GM11168 (cell line): ENCODE data around the gene NR3C1.

Experiments used
- in situ Hi-C: fragments of 300-500 bp; cut with MboI; formaldehyde crosslinking; loops from one replicate; pipeline ENCODE4 v1.12.0; 2022; ENCODE audit warnings: low sequenced_read_pairs; ENCODE audit not compliant: unreplicated experiment

Gene NR3C1

DNA sequence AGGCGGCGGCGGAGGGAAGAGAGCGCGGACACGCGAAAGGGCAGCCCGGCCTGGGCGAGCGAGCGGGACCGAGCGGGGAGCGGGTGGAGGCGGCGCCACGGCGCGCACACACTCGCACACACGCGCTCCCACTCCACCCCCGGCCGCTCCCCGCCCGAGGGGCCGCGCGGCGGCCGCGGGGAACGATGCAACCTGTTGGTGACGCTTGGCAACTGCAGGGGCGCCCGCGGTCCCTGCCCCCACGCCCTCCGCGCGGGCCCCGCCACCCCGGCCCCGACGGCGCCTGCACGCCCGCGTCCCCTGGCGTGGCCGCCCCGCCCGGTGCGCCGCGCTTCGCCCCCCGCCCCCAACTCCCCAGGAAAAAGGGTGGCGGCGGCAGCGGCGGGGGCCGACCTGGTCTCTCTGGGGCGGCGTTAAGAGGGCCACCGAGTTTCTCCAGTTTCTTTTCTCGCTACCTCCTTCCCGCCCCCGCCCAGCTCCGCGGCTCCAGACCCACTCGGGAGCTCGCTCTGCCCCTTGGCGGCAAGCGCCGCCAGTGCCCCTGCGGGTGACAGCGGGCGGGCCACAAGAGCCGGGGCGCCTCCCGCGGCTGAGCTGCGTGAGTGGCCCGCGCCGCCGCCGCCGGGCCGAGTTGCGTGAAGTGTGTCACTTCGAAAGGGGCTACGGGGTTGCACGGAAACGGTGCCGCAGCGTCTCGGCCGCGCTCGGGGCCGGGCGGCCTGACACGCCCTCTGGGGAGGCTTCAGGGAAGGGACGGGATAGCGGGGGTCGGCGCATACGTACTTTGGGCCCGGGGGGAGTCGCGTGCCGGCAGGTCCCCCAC, at the start of gene NR3C1:
Gene NR3C1, minus strand, starts transcription at position 94 of the 823 bp plus-strand sequence. CDS start 2,847 bp downstream, outside the sequence.
- in situ Hi-C loops, result loop anchor here (10.0 kb wide), 2 partner anchors 379 to 421 kb away; no protein-coding TSS in a partner anchor

DNA sequence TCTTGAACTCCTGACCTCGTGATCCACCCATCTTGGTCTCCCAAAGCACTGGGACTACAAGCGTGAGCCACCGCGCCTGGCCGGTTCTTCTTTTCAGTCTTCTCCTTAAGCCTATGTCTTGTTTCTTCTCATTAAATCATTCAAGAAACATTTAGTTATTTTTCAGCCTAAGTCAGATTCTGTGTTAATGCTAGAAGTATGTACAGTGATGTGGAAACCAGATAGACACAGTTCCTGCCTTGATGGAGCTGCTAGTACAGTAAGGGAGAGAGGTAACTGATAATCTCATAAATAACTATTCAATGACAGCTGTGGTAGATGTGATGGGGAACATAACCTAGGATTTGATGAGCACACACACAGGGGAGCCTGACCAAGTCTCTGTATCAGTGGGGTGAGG, 46.3 kb upstream of the NR3C1 start:
- in situ Hi-C loops, result loop anchor here (25.0 kb wide), 1 partner anchor 513 kb away; no protein-coding TSS in a partner anchor

DNA sequence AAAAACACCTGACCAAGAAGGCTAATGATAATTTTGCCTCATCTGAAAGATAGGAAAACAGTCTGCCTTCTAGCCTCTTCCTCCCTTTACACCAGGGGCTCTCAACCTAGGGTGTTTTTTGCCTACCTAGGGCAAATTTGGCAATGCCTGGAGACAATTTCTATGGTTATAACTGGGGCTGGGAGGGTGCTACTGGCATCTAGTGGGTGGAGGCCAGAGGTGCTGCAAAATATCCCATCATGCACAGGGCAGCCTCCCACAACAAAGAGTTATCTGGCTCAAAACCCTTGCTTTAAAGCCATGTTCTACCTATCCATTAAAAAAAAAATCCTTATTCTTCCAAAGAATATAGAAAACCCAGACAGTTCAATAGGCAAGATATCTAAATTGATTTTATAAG, 45.0 kb upstream of the NR3C1 start:
- in situ Hi-C loops, result loop anchor here (25.0 kb wide), 1 partner anchor 514 kb away; no protein-coding TSS in a partner anchor

DNA sequence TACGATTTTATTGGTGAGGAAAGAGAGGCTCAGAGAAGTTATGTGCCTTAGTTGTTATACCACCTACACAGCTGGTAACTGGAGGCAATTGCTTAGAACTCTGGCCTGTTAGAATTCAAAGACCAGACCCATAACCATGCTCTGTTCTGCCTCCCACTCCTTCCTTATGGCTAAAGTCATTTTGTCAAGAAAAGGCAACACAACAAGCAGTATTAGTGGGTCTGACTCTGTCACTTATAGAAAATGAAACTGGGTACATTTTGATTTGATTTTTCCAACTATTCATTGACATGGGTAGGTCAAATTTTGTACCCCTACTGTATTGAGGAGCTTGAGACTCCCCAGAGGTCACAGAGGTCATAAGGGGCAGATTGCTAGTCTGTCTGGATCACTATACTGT, 44.5 kb upstream of the NR3C1 start:
- in situ Hi-C loops, result loop anchor here (25.0 kb wide), 1 partner anchor 514 kb away; no protein-coding TSS in a partner anchor

DNA sequence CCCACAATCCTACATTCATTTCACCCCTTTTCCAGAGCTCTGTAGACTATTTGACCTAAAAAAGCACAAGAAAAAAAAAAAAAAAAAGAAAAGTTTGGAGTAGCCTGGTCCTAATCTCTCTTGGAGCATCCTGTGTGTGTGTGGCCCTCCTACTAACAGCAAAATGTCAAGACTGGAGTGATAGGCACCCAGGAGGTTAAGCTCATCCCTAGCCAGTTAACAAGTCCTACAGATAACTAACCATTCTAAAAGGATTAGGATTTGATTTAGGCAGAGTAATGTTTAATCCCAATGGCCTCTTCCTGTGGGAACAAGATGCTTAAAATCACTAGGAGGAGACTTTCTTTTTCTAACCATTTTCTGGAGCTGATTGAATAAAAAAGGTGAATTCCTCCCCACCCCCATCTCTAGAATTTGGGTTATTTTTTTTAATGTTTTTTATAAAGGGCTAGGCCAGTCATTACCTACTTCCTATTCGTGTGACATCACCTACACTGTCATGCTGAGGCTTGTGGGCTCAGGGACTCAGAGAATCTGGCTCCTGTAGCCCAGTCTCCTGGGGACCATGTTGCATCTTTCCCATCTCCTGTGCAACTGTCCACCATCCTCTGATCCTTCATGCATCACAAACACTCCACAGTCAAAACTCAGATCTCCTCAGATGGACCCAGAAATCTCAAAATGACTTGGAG, 43.2 kb upstream of the NR3C1 start:
- in situ Hi-C loops, result loop anchor here (25.0 kb wide), 1 partner anchor 516 kb away; no protein-coding TSS in a partner anchor

DNA sequence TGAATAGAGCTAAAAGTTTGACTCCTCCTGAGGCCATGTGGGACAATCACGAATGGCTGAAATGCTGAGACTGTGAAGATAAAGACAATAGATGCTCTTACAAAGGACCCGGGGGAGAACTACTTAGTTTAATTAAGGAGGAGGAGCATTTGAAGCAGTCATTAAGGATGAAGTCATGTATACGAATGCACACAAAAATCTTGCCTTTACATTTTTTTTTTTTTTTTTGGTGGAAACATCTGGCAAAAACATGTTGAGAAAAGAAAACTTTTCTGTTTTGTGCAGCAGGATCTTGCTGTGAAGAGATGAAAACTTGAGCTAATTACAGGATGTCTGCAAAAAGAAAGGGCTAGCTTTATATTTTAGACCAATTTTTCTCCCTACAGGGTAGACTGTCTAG, 42.3 kb upstream of the NR3C1 start:
- in situ Hi-C loops, result loop anchor here (25.0 kb wide), 1 partner anchor 517 kb away; no protein-coding TSS in a partner anchor

DNA sequence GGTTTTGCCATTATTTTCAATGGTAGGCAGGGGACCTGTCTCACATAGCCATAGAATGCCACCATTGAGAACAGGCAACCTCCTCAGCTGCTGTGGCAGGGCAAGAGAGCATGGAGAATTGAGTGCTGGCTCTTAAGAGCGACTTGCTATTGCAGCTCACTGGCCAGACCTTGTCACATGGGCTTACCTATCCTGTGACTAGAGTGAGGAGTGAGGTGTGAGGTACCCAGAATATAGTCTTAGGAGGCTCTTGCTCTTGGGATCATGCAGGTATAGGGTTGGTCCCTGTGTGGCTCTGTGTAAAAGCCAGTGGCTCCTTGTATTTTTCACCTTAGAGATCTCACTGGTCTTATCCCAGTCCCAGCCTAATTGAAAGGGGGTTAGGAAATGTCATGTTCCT, 39.8 kb upstream of the NR3C1 start:
- in situ Hi-C loops, result loop anchor here (25.0 kb wide), 1 partner anchor 519 kb away; no protein-coding TSS in a partner anchor

DNA sequence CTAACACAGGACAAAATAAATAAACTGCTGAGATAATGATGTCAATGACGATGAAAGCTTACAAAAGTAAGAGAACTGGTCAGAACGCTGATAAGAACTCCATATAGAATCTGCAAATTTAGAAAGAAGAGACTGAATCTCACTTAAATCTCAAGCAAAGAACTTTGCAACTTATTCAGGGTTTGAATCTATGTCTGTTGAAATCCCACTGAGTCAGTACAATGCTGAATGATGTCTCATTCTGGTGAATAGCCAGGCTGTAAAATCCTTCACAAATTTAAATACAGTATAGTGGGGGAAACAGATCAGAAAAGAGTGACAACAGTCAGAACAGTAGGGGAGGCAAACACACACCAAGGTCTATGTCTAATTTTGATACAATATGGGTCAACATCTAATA, 38.9 kb upstream of the NR3C1 start:
- in situ Hi-C loops, result loop anchor here (25.0 kb wide), 1 partner anchor 520 kb away; no protein-coding TSS in a partner anchor

DNA sequence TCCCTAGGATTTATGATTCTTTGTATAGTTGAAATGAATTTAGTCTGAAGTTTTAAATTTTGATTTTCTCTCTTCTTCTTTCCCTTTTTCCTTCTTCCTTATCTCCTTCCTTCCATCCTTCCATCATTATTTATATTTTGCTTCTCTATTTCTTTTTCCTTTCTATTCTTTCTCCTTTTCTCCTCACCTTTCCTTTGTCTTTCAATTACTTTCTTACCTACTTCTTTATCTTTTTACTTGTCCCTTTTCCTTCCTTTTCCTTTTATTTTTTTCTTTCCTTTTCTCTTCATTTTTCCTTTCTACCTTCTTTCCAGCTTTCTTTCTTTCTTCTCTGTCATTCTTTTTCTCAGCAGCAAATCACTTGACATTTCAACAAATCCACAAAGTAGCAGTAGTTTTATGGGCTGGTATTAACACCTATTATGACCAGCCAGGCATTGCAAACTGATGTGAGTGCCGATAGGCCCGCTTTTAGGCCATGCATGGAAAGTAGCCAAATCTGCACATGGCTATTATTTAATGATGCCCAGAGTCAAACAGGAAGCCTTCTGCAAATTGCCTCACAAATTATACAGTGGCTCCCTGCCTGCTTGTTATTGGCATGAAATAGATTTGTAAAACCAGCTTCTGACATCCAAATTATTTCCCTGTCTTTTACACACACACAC, 37.1 kb upstream of the NR3C1 start:
- in situ Hi-C loops, result loop anchor here (25.0 kb wide), 1 partner anchor 522 kb away; no protein-coding TSS in a partner anchor

DNA sequence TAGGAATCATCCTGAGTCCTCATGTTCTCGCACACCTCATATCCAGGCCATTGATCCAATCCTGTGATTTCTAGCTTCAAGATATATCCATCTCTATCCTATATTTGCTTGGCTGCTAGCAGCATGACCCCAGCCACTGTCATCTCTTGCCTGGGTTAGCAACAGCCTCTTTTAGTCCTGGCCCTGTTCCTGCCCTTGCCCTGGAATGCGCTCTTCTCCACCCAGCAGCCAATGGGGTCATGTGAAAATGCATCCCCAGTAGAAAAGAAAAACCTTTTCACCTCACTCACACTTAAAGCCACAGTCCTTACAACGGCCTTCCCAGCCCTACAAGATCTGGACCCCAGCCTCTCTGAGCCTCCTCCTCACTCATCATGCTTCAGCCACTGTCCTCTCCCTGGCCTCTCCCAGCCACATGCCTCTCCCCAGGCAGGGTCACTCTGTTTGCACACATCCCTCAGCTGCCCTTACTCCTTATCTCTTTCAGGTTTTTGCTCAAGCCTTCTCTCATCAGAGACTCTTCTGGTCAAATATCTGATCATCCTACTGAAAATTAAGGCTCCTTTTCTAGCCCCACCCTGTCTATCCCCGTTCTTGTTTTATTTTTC, 34.3 kb upstream of the NR3C1 start:
- in situ Hi-C loops, result loop anchor here (25.0 kb wide), 1 partner anchor 525 kb away; no protein-coding TSS in a partner anchor

DNA sequence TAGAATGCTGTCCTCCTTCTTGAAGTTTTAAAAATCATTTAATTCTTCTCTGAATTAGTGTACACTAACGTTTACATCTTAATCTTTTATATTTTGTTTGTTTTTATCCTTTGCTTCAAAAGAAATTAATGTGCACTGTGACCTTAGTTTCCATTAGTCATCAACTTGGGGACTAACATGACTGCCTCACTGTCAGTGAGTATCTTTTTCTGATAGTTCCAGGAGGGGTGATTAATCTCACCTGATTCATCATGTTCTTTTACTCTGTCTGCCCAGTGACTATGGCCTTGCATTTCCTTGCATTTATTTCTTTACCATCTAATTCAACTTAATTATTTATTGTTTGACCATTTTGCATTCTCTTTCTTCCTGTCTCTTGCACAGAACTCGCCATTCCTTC, 33.4 kb upstream of the NR3C1 start:
- in situ Hi-C loops, result loop anchor here (25.0 kb wide), 1 partner anchor 525 kb away; no protein-coding TSS in a partner anchor

DNA sequence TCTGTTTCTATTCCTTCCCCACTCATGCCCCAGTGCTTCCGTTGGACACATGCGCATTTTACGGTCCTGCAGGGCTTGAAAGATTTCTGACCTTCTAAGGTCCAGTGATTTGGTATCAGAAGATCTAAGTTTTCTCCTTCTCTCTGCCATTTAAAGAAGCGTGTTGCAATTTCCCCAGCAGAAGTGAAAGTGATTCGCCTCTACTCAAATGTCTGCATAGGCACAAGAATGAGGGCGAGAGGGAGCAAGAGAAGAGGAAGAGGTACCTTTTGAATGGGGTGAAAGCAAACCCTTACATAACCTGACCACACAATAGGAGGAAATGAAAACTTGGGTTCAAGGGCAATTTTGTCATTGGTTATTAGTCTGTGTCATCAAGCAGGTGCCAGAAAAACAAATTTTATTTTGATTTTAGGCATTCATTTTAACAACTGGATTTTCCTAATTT, 31.7 kb upstream of the NR3C1 start:
- in situ Hi-C loops, result loop anchor here (25.0 kb wide), 1 partner anchor 527 kb away; no protein-coding TSS in a partner anchor

DNA sequence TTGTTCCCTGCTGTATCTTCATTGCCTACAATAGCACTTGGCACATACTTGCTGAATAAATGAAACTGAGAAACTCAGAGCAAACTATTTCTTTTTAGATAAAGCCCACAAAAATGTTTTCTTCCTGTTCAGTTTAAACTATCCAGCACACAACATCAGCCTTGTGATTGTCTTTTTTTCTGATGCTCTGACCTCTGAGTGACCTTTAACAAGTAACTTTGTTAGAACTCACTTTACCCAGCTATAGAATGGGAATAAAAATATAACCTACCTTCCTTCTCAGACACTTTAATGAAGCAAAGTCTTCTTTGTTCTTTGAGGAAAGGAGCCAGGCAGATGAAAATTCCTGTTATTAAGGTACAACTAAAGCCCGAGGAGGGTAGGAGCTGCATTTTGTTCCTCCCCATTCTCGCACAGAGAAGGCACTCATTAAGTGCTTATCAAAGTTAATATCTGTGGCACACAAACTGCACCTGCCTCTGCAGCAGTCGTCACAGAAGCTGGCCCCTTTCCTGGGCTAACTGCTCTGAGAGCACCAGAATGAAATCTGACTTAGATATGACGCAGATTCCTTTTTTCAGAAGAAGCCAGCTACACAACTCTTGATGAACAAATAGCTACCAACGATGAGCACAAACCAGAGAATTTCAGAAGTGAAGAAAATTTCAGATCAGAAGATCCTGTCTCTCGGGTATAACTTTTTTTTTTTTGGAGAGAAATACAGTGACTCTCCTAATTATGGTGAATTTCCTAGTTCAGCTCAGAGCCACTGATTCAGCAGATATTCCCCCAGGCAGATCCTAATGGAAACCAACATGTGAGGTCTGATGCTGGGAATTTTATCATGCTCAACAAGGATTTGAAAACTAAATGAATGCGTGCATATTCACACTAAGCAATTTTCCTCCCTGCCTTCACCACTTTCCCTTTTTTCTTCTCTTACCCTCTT, 31.0 kb upstream of the NR3C1 start:
- in situ Hi-C loops, result loop anchor here (25.0 kb wide), 1 partner anchor 528 kb away; no protein-coding TSS in a partner anchor

DNA sequence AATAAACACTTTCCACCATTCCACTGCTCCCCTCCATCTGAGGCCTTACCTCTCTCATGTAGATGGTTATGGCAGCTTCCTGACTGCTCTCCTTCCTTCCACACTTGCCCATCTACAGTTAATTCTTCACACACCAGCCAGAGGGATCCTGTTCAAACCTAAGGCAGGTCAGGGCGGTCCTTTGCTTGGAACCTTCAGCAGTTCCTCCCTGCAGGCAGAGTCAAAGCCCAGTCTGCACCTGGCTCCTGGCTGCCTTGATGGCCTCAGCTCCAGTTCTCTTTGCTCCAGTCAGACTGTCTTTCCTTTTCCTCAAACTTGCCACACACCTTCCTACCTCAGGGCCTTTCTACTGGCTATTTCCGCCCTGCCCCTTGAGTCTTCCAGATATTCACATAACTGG, 30.2 kb upstream of the NR3C1 start:
- in situ Hi-C loops, result loop anchor here (25.0 kb wide), 1 partner anchor 529 kb away; no protein-coding TSS in a partner anchor

DNA sequence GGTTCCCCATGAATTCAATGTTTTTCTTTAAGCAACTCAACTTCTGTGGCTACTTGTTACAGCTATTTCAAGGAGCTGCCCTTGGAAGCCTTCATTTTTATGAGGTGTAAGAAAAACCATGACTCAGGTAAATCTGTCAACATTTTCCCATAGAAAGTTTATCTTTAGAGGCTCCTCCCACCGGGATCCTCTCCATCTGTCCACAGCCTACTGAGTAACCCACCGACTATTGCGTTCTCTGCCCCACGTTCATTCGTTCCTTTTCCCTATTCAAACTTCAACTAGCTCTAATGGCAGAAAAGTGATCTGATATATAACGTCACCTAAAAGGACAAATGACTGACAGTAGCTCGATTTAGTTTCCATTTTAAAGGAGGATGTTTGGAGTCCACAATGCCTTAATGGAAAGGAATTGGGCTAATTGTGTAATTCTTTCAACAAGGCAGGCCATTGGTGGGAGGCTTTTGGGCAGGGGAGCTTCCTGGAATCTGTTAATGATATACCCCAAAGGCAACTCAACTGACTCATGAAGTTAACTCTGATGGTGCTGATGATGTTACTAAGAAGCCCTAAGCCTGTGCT, 29.3 kb upstream of the NR3C1 start:
- in situ Hi-C loops, result loop anchor here (25.0 kb wide), 1 partner anchor 530 kb away; no protein-coding TSS in a partner anchor

DNA sequence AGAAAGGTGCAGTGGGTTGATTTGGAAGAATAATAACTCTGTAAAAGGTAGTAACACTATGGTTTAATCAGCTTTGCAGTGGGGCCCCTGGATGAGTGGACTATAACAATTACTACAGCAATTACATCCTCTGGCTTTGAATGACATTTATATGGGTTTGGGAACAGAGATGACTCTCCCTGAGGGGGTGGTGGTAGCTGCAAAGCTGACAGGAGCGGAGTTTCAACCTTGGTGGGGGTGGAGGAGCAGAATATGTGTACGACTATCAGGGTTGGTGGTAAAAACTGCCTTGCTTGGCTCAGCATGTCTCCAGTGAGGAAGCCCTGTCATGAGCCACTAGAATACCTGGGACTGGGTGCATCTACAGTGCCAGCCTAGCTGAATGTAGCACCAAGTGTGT, 28.3 kb upstream of the NR3C1 start:
- in situ Hi-C loops, result loop anchor here (25.0 kb wide), 1 partner anchor 531 kb away; no protein-coding TSS in a partner anchor

DNA sequence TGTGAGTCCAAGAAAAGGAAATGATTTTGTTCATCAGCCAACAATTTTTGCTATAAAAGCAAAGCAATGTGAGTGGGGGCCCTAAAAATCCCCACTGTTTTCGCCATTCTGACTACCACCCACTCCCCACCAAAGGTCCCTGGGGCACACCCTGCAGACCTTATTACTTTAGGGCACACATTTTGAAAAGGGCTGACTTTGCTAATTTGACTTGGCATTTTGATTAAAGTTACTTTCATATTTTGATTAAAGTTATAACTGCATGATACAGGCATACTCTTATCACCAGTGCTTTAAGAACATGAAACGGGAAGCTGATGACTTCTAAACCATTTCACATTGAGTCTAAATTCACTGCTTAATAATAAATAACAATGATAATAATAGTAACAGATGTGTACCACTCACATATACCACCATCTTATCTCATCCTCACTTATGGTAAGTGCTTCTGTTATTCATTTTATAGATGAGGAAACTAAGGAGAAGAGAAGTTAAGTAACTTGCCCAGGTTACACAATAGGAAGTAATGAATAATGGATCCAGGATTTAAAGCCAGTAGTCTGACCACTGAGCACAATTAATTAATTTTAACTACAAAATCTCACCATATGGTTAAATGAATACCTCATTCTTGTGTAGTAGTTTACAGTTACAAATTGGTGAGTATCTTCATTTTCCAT, 25.4 kb upstream of the NR3C1 start:
- in situ Hi-C loops, result loop anchor here (25.0 kb wide), 1 partner anchor 533 kb away; no protein-coding TSS in a partner anchor
